Measurements from ENCODE around the gene SLC25A19. TPM values are rescaled to one million over a fixed set of nuclear protein-coding genes. Genes with fewer than 3 reads are reported as not detected.

SLC25A19 gene
- total RNA-seq, 6 donors from 2014 or later = 21.9 to 37.0 (median 23.9) TPM

DNA sequence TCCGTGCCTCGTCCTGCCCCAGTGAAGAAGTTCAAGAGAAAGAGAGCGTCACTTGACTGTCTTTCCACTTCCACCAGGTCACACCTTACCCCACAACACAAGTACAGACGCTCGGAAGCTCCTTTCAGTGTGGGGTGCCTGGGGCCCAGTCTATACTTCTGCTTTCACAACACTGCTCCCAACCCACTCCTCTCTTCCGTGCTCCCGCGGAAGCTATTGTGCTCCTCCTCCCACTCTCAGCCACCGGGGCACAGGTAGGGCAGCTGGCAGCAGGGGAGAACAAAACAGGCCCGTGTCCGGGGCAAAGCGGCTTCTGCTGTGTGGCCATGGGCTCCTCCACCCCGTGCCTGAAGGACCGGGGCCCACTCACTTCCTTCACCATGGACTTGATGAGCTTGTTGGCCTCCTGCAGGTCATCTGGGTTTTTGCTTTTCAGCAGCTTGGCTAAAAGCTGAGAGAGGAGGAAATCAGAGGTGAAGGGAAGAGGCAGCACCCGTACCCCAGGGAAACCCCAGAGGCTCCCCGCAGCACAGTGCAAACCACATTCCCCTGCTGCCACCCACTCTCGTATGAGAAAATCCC is 46.7 kb downstream of the SLC25A19 start:
- Histone ChIP-seq H3K27ac (no peak overlapping the region), H3K4me1 (peaks cover 0 to 27% (median 0%) of the 10 kb centered on the region in 4 donors), H3K4me3 (no peak overlapping the region), H3K36me3 (peaks cover 47 to 93% (median 89%) of the 10 kb centered on the region in 4 donors), H3K27me3 (no peaks in the 10 kb centered on the region), H3K9me3 (no peaks in the 10 kb centered on the region)
- DNase-seq (peak in 1 of 2 donors; percentile 59), ATAC-seq (ENCODE audit: low FRiP score in 2 of 2) (no peak)
- WGBS, 2 donors = 80 to 82% methylated on average over 11 to 17 of the region's 17 CpGs
- no peak for TF ChIP-seq POLR2AphosphoS5 (IDR thresholded peaks at IDR 0.05)
- TF ChIP-seq, protein P1, sequence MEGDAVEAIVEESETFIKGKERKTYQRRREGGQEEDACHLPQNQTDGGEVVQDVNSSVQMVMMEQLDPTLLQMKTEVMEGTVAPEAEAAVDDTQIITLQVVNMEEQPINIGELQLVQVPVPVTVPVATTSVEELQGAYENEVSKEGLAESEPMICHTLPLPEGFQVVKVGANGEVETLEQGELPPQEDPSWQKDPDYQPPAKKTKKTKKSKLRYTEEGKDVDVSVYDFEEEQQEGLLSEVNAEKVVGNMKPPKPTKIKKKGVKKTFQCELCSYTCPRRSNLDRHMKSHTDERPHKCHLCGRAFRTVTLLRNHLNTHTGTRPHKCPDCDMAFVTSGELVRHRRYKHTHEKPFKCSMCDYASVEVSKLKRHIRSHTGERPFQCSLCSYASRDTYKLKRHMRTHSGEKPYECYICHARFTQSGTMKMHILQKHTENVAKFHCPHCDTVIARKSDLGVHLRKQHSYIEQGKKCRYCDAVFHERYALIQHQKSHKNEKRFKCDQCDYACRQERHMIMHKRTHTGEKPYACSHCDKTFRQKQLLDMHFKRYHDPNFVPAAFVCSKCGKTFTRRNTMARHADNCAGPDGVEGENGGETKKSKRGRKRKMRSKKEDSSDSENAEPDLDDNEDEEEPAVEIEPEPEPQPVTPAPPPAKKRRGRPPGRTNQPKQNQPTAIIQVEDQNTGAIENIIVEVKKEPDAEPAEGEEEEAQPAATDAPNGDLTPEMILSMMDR (IDR thresholded peaks at IDR 0.05) = no peak
- no peak for TF ChIP-seq POLR2A (IDR thresholded peaks at IDR 0.05)
- TF ChIP-seq EP300 (IDR thresholded peaks at IDR 0.05) = no peak

DNA sequence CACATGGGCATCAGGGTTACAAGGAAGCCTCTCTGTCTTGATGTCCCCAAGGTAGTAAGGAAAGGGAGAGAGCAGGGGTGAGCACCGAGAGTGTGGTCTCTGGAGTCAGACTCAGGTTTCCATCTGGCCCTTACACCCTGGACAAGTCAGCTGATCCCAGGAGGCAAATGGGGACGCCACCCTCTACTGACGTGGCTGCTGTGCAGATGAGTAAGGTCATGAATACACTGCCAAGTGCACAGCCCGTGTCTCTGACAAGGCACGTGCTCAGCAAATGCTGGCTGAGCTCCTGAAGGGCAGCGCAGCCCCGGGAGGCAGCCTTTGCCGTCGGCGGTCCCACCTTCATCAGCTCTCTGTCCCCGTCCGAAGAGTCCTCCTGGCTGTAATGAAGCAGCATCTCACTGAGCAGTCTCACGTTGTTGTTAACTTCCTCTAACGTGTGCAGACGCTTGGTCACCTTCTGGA is 47.2 kb downstream of the SLC25A19 start:
- Histone ChIP-seq H3K27me3 (no peaks in the 10 kb centered on the region), H3K36me3 (peaks cover 47 to 98% (median 94%) of the 10 kb centered on the region in 4 donors), H3K27ac (no peak overlapping the region), H3K4me1 (peaks cover 0 to 27% (median 0%) of the 10 kb centered on the region in 4 donors), H3K9me3 (no peaks in the 10 kb centered on the region), H3K4me3 (no peak overlapping the region)
- 83 to 85% methylated on average over 9 to 15 of the region's 15 CpGs for WGBS, 2 donors
- DNase-seq = peak in 1 of 2 donors; percentile 44
- ATAC-seq (ENCODE audit: low FRiP score in 2 of 2) = peak in 1 of 2 donors; percentile 71
- no peak for TF ChIP-seq POLR2A (IDR thresholded peaks at IDR 0.05)
- TF ChIP-seq EP300 (IDR thresholded peaks at IDR 0.05) = no peak
- no peak for TF ChIP-seq POLR2AphosphoS5 (IDR thresholded peaks at IDR 0.05)
- TF ChIP-seq, protein P1 (IDR thresholded peaks at IDR 0.05) = no peak

DNA sequence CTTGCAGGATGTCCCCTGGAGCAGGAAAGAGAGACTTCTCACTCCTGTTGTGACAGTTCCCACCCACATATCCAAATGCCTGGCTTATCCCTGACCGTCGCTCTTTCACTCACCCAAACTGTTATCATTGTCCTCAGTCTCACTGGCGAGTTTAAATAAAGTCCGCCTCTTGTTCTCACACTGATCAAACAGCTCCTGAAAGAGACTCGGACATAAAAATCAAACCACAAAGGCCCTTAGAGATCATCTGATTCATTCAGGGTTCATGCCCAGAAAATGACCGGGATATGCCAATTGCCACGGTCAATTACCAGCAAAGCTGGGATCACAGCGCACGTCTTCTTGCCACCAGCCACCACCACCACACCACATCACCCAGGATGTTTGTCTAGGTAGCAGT is 47.7 kb downstream of the SLC25A19 start:
- no peaks in the 10 kb centered on the region for H3K9me3 ChIP-seq
- peaks cover 49 to 100% (median 99%) of the 10 kb centered on the region in 4 donors for H3K36me3 ChIP-seq
- no peak overlapping the region for H3K4me3 ChIP-seq
- TF ChIP-seq, protein P1 (IDR thresholded peaks at IDR 0.05) = no peak
- no peak for TF ChIP-seq EP300 (IDR thresholded peaks at IDR 0.05)
- no peak for TF ChIP-seq POLR2A (IDR thresholded peaks at IDR 0.05)
- TF ChIP-seq POLR2AphosphoS5 (IDR thresholded peaks at IDR 0.05) = no peak
- peaks cover 0 to 27% (median 0%) of the 10 kb centered on the region in 4 donors for H3K4me1 ChIP-seq
- DNase-seq (no peak), ATAC-seq (ENCODE audit: low FRiP score in 2 of 2) (peak in 1 of 2 donors; percentile 4)
- H3K27ac ChIP-seq = no peak overlapping the region
- no peaks in the 10 kb centered on the region for H3K27me3 ChIP-seq
- WGBS, 2 donors = 95% methylated on average over 9 of the region's 9 CpGs

DNA sequence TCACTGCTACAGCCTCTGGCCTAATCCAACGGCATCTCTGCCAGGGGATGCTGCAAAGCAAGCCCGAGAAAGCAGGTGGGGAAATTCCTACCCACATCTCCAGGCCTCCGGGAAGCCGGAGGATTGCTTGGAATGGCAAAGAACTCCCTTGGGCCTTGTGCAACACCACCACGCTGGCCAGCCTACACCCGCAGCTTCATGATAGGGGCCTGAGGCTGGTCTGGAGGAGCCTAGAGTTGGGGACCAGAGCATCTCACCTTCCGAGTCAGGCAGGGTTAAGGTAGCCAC is 48.1 kb downstream of the SLC25A19 start:
- Histone ChIP-seq H3K4me1 (peaks cover 0 to 27% (median 0%) of the 10 kb centered on the region in 4 donors), H3K27ac (no peak overlapping the region), H3K4me3 (no peak overlapping the region), H3K36me3 (peaks cover 51 to 100% (median 98%) of the 10 kb centered on the region in 4 donors), H3K9me3 (no peaks in the 10 kb centered on the region), H3K27me3 (no peaks in the 10 kb centered on the region)
- WGBS, 2 donors = 90 to 95% methylated on average over 7 of the region's 7 CpGs
- ATAC-seq (ENCODE audit: low FRiP score in 2 of 2) (peak in 1 of 2 donors; percentile 13), DNase-seq (no peak)
- no peak for TF ChIP-seq POLR2AphosphoS5 (IDR thresholded peaks at IDR 0.05)
- TF ChIP-seq, protein P1 (IDR thresholded peaks at IDR 0.05) = no peak
- TF ChIP-seq POLR2A (IDR thresholded peaks at IDR 0.05) = no peak
- no peak for TF ChIP-seq EP300 (IDR thresholded peaks at IDR 0.05)

All from upper lobe of left lung (tissue), 6 donors.